Coronary artery (tissue), 2 donors: ENCODE data around the gene SFTPB.
A peak's percentile ranks its signal among the peaks of the same experiment; 100 is the strongest.
"Not testable (repeated sequence)": the region's sequence is repeated elsewhere in the genome, so short reads cannot be mapped to it uniquely, and the experiment has no call there.

Source experiments
- DNase-seq: peaks from one replicate; pipeline ENCODE4 v3.0.0-alpha.2; 2017; ENCODE audit warnings: low spot score
- H3K27ac ChIP-seq, 2 donors: fragments of 200-600 bp; sonication (generic); one replicate each; pipeline ENCODE4 v1.5.1; 2016 to 2019
- H3K4me3 ChIP-seq: fragments of 200-600 bp; sonication (generic); 2 replicates; pipeline ENCODE4 v1.5.1; 2016; ENCODE audit warnings: mild to moderate bottlenecking, moderate library complexity
- TF ChIP-seq, protein P1 (sequence below): fragments of 200-600 bp; sonication (generic); IDR thresholded peaks from one replicate; pipeline ENCODE4 v1.5.1; 2019; ENCODE audit warnings: antibody characterized with exemption

The SFTPB gene

GRCh38 chr2:85668009-85668856, at the start of gene SFTPB:
Gene SFTPB (minus strand): TSS chr2:85668199. CDS start chr2:85668183, 16 bp downstream.
- no peak within 1 kb of the TSS for H3K27ac ChIP-seq
- no peak for DNase-seq
- H3K4me3 ChIP-seq, result no peak within 1 kb of the TSS
- TF ChIP-seq, protein P1, sequence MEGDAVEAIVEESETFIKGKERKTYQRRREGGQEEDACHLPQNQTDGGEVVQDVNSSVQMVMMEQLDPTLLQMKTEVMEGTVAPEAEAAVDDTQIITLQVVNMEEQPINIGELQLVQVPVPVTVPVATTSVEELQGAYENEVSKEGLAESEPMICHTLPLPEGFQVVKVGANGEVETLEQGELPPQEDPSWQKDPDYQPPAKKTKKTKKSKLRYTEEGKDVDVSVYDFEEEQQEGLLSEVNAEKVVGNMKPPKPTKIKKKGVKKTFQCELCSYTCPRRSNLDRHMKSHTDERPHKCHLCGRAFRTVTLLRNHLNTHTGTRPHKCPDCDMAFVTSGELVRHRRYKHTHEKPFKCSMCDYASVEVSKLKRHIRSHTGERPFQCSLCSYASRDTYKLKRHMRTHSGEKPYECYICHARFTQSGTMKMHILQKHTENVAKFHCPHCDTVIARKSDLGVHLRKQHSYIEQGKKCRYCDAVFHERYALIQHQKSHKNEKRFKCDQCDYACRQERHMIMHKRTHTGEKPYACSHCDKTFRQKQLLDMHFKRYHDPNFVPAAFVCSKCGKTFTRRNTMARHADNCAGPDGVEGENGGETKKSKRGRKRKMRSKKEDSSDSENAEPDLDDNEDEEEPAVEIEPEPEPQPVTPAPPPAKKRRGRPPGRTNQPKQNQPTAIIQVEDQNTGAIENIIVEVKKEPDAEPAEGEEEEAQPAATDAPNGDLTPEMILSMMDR, result no peak

DNA sequence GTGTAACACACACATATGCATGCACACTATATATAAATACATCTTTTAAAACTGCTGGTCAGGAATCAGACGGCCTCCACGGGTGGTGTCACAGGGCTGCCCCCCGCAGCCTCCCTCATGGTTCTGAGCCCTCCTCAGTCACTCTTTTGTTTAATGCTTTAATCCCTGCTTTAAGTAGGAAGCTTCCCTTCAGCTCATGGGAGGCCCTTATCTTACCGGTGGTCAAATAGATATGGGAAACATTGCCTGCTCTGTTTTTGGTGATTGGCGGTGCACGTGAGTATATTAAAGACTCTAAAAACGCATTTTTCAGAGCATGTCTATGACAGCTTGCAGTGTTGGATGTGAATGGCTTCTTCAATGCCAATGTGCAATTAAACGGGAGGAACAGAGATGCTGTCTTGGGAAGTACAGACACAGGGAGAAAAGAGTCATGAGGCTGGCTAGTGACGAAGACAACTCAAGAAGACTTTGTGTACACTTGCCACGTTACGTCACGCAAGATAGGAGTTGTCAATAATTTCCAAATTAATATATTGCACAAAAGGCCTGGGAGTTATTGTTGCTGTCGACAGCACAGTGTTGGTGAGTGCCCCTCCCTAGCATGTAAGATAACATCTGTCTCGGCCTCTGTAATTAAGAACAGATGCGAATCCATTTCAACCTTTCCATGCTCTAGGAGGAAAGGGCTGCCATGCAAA, 49.5 kb upstream of the SFTPB start:
- TF ChIP-seq, protein P1, result no peak
- Histone ChIP-seq H3K4me3 (no peak overlapping the region), H3K27ac (no peak overlapping the region)
- peak; percentile 54 for DNase-seq

DNA sequence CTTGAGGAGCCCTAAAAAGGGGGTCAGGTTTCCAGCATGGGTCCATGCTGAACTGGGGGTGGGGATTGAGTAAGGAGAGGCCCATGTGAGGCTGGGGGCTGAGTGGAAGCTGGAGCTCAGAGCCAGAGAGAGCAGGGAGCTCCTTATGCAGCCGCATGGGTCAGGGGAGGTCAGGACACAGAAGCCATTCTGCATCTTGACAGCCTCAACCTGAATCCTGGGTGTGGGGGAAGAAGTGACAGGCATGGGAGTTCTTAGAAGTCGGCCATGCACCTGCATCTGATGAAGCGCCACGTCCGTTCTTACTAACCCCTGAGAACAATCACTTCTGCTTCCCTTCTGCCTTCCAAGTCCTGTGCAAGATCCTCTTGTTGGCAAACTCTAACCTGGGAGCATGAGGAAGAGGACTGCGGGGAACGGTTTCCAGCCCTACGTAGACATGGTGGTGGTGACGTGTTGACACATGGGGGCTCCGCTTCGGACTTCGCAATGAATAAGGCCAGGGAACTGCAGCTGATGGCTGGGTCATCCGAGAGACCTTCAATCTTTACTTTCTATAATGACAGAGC, 48.4 kb upstream of the SFTPB start:
- Histone ChIP-seq H3K4me3 (no peak overlapping the region), H3K27ac (no peak overlapping the region)
- DNase-seq, result peak; percentile 69
- TF ChIP-seq, protein P1, result no peak

DNA sequence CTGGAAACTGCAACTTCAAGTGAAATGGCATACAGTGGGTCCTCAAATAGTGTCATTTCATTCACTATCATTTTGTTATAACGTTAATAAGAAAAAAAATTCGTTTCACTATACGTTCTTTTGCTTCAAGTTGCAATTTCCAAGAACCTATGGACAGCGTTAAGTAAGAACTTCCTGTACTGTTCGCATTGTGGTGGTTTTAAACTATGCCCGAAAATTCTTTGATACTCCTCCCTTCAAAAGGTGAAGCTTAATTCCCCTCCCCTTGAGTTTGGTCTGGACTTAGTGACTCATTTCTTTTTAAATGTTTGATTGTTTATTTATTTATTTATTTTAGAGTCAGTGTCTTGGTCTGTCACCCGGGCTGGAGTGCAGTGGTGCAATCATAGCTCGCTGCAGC, 46.8 kb upstream of the SFTPB start:
- no peak for DNase-seq
- TF ChIP-seq, protein P1, result no peak
- Histone ChIP-seq H3K4me3 (no peak overlapping the region), H3K27ac (no peak overlapping the region)

- peak overlapping the region in 1 of 2 donors; percentile 84 for H3K27ac ChIP-seq
- H3K4me3 ChIP-seq, DNase-seq: not testable (repeated sequence)
Observed at GRCh38 chr2:85714421-85714820, 46.4 kb upstream of the SFTPB start.

GRCh38 chr2:85713836-85714235, 45.8 kb upstream of the SFTPB start:
- Histone ChIP-seq H3K27ac (peak overlapping the region; percentile 61 to 84), H3K4me3 (no peak overlapping the region)
- no peak for DNase-seq
- TF ChIP-seq, protein P1, result no peak

DNA sequence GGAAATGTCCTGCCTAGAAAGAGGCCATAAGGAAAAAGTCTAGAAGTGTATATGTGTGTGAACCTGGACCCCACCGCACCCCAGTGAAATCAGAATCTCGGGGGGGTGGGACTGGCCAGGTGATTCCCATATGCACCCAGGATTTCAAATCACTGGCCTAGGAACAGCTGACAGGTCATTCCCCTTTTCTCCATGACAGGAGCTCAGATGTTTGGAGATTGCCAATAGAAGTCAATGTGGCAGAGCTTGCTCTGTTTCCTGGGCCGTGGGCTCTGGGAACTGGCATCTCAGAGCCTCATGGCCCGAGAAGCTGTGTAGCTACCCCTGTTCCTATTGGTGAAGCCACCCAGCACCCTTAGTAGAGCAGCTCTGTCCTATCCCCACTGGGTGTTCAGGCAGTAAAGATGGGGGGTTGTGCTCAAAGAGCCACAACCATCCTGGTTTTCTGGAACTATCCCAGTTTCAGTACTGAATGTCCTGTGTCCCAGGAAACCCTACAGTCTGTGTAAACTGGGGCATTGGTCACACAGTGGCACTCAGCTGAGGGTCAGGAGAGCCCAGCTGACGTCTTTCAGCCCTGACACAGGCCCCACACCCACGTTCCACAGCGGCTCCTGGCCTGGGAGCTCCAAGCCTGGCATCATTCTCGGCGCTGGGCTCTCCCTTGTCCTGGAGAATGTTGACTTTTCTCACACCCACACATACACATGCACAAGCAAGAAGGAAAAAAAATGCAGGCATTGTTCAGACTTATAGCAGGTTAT, 45.0 kb upstream of the SFTPB start:
- peak overlapping the region; percentile 61 to 84 for H3K27ac ChIP-seq
- TF ChIP-seq, protein P1, result no peak
- no peak overlapping the region for H3K4me3 ChIP-seq
- DNase-seq, result no peak
